Measurements from ENCODE around the gene JUND. TPM values are rescaled to one million over a fixed set of nuclear protein-coding genes. Genes with fewer than 3 reads are reported as not detected.
A peak's percentile ranks its signal among the peaks of the same experiment; 100 is the strongest.

Gene JUND
- total RNA-seq, 1 donor from 2014 or later: 111 TPM

- no peaks in the 10 kb centered on the region for H3K9me3 ChIP-seq (ENCODE audit: control insufficient read depth in 3 of 3, low read length in 3 of 3)
- peak overlapping the region; percentile 97 for H3K27ac ChIP-seq (ENCODE audit: low read depth, low read length)
- no peaks in the 10 kb centered on the region for H3K27me3 ChIP-seq (ENCODE audit: control insufficient read depth in 3 of 3, insufficient read depth in 3 of 3, low read length in 3 of 3)
- H3K36me3 ChIP-seq (ENCODE audit: control insufficient read depth in 3 of 3, insufficient read depth in 3 of 3, low read length in 3 of 3): no peaks in the 10 kb centered on the region
- peaks cover 6 to 25% (median 23%) of the 10 kb centered on the region in 3 donors for H3K4me1 ChIP-seq (ENCODE audit: control insufficient read depth in 3 of 3, insufficient read depth in 3 of 3, low read length in 3 of 3)
- peak overlapping the region in 1 of 3 donors; percentile 79 for H3K4me3 ChIP-seq (ENCODE audit: low read length in 3 of 3)
- H3K9ac ChIP-seq (ENCODE audit: low read depth in 1 of 3, low read length in 3 of 3): peak overlapping the region in 2 of 3 donors; percentile 96 to 97
Observed at GRCh38 chr19:18291019-18291524, 9.7 kb upstream of the JUND start.

- H3K27me3 ChIP-seq (ENCODE audit: control insufficient read depth in 3 of 3, insufficient read depth in 3 of 3, low read length in 3 of 3): no peaks in the 10 kb centered on the region
- H3K9ac ChIP-seq (ENCODE audit: low read depth in 1 of 3, low read length in 3 of 3): no peak overlapping the region
- no peaks in the 10 kb centered on the region for H3K36me3 ChIP-seq (ENCODE audit: control insufficient read depth in 3 of 3, insufficient read depth in 3 of 3, low read length in 3 of 3)
- peak overlapping the region; percentile 30 for H3K27ac ChIP-seq (ENCODE audit: low read depth, low read length)
- H3K9me3 ChIP-seq (ENCODE audit: control insufficient read depth in 3 of 3, low read length in 3 of 3): no peaks in the 10 kb centered on the region
- no peak overlapping the region for H3K4me3 ChIP-seq (ENCODE audit: low read length in 3 of 3)
- peaks cover 6 to 25% (median 23%) of the 10 kb centered on the region in 3 donors for H3K4me1 ChIP-seq (ENCODE audit: control insufficient read depth in 3 of 3, insufficient read depth in 3 of 3, low read length in 3 of 3)
Observed at GRCh38 chr19:18290302-18291018, 9.0 kb upstream of the JUND start.

- no peaks in the 10 kb centered on the region for H3K36me3 ChIP-seq (ENCODE audit: control insufficient read depth in 3 of 3, insufficient read depth in 3 of 3, low read length in 3 of 3)
- H3K4me1 ChIP-seq (ENCODE audit: control insufficient read depth in 3 of 3, insufficient read depth in 3 of 3, low read length in 3 of 3): peaks cover 6 to 25% (median 23%) of the 10 kb centered on the region in 3 donors
- peak overlapping the region; percentile 30 for H3K27ac ChIP-seq (ENCODE audit: low read depth, low read length)
- H3K4me3 ChIP-seq (ENCODE audit: low read length in 3 of 3): no peak overlapping the region
- peak overlapping the region in 1 of 3 donors; percentile 10 for H3K9ac ChIP-seq (ENCODE audit: low read depth in 1 of 3, low read length in 3 of 3)
- H3K9me3 ChIP-seq (ENCODE audit: control insufficient read depth in 3 of 3, low read length in 3 of 3): no peaks in the 10 kb centered on the region
- H3K27me3 ChIP-seq (ENCODE audit: control insufficient read depth in 3 of 3, insufficient read depth in 3 of 3, low read length in 3 of 3): no peaks in the 10 kb centered on the region
Observed at GRCh38 chr19:18289471-18290301, 8.3 kb upstream of the JUND start.

GRCh38 chr19:18287836-18288772 lies 6.7 kb upstream of the JUND start:
- Histone ChIP-seq H3K36me3 (ENCODE audit: control insufficient read depth in 3 of 3, insufficient read depth in 3 of 3, low read length in 3 of 3) (no peaks in the 10 kb centered on the region), H3K9me3 (ENCODE audit: control insufficient read depth in 3 of 3, low read length in 3 of 3) (no peaks in the 10 kb centered on the region), H3K27ac (ENCODE audit: low read depth, low read length) (no peak overlapping the region)

GRCh38 chr19:18286973-18287635 lies 5.7 kb upstream of the JUND start:
- H3K4me1 ChIP-seq (ENCODE audit: control insufficient read depth in 3 of 3, insufficient read depth in 3 of 3, low read length in 3 of 3): peaks cover 9 to 24% (median 16%) of the 10 kb centered on the region in 3 donors
- H3K27ac ChIP-seq (ENCODE audit: low read depth, low read length): peak overlapping the region; percentile 58

More at GRCh38 chr19:18287836-18288772, 6.7 kb upstream of the JUND start:
- H3K4me3 ChIP-seq (ENCODE audit: low read length in 3 of 3): no peak overlapping the region
- peaks cover 3 to 23% (median 15%) of the 10 kb centered on the region in 3 donors for H3K4me1 ChIP-seq (ENCODE audit: control insufficient read depth in 3 of 3, insufficient read depth in 3 of 3, low read length in 3 of 3)
- H3K27me3 ChIP-seq (ENCODE audit: control insufficient read depth in 3 of 3, insufficient read depth in 3 of 3, low read length in 3 of 3): no peaks in the 10 kb centered on the region
- H3K9ac ChIP-seq (ENCODE audit: low read depth in 1 of 3, low read length in 3 of 3): no peak overlapping the region

GRCh38 chr19:18284712-18285360 lies 3.4 kb upstream of the JUND start:
- Histone ChIP-seq H3K27me3 (ENCODE audit: control insufficient read depth in 3 of 3, insufficient read depth in 3 of 3, low read length in 3 of 3) (no peaks in the 10 kb centered on the region), H3K9me3 (ENCODE audit: control insufficient read depth in 3 of 3, low read length in 3 of 3) (no peaks in the 10 kb centered on the region), H3K27ac (ENCODE audit: low read depth, low read length) (peak overlapping the region; percentile 30), H3K4me3 (ENCODE audit: low read length in 3 of 3) (no peak overlapping the region), H3K4me1 (ENCODE audit: control insufficient read depth in 3 of 3, insufficient read depth in 3 of 3, low read length in 3 of 3) (peaks cover 10 to 13% (median 13%) of the 10 kb centered on the region in 3 donors), H3K36me3 (ENCODE audit: control insufficient read depth in 3 of 3, insufficient read depth in 3 of 3, low read length in 3 of 3) (peaks cover 0 to 3% (median 0%) of the 10 kb centered on the region in 3 donors), H3K9ac (ENCODE audit: low read depth in 1 of 3, low read length in 3 of 3) (peak overlapping the region in 1 of 3 donors; percentile 26)

More at GRCh38 chr19:18286973-18287635, 5.7 kb upstream of the JUND start:
- no peaks in the 10 kb centered on the region for H3K27me3 ChIP-seq (ENCODE audit: control insufficient read depth in 3 of 3, insufficient read depth in 3 of 3, low read length in 3 of 3)
- no peak overlapping the region for H3K9ac ChIP-seq (ENCODE audit: low read depth in 1 of 3, low read length in 3 of 3)
- H3K4me3 ChIP-seq (ENCODE audit: low read length in 3 of 3): no peak overlapping the region
- H3K9me3 ChIP-seq (ENCODE audit: control insufficient read depth in 3 of 3, low read length in 3 of 3): no peaks in the 10 kb centered on the region
- H3K36me3 ChIP-seq (ENCODE audit: control insufficient read depth in 3 of 3, insufficient read depth in 3 of 3, low read length in 3 of 3): no peaks in the 10 kb centered on the region

- H3K9ac ChIP-seq (ENCODE audit: low read depth in 1 of 3, low read length in 3 of 3): peak overlapping the region in 1 of 3 donors; percentile 33
- H3K27me3 ChIP-seq (ENCODE audit: control insufficient read depth in 3 of 3, insufficient read depth in 3 of 3, low read length in 3 of 3): no peaks in the 10 kb centered on the region
- peak overlapping the region; percentile 99 for H3K27ac ChIP-seq (ENCODE audit: low read depth, low read length)
- no peak overlapping the region for H3K4me3 ChIP-seq (ENCODE audit: low read length in 3 of 3)
- H3K4me1 ChIP-seq (ENCODE audit: control insufficient read depth in 3 of 3, insufficient read depth in 3 of 3, low read length in 3 of 3): peaks cover 20 to 24% (median 24%) of the 10 kb centered on the region in 3 donors
- no peaks in the 10 kb centered on the region for H3K9me3 ChIP-seq (ENCODE audit: control insufficient read depth in 3 of 3, low read length in 3 of 3)
- H3K36me3 ChIP-seq (ENCODE audit: control insufficient read depth in 3 of 3, insufficient read depth in 3 of 3, low read length in 3 of 3): peaks cover 7 to 11% (median 8%) of the 10 kb centered on the region in 3 donors
Observed at GRCh38 chr19:18283338-18283737, 1.9 kb upstream of the JUND start.

- peak overlapping the region; percentile 74 to 83 (median 82) for H3K4me3 ChIP-seq (ENCODE audit: low read length in 3 of 3)
- no peaks in the 10 kb centered on the region for H3K27me3 ChIP-seq (ENCODE audit: control insufficient read depth in 3 of 3, insufficient read depth in 3 of 3, low read length in 3 of 3)
- H3K36me3 ChIP-seq (ENCODE audit: control insufficient read depth in 3 of 3, insufficient read depth in 3 of 3, low read length in 3 of 3): peaks cover 11 to 14% (median 13%) of the 10 kb centered on the region in 3 donors
- H3K9ac ChIP-seq (ENCODE audit: low read depth in 1 of 3, low read length in 3 of 3): peak overlapping the region; percentile 95 to 99 (median 95)
- no peaks in the 10 kb centered on the region for H3K9me3 ChIP-seq (ENCODE audit: control insufficient read depth in 3 of 3, low read length in 3 of 3)
- peaks cover 25 to 29% (median 29%) of the 10 kb centered on the region in 3 donors for H3K4me1 ChIP-seq (ENCODE audit: control insufficient read depth in 3 of 3, insufficient read depth in 3 of 3, low read length in 3 of 3)
- peak overlapping the region; percentile 99 for H3K27ac ChIP-seq (ENCODE audit: low read depth, low read length)
Observed at GRCh38 chr19:18282788-18283141, 1.3 kb upstream of the JUND start.

Measured in skeletal muscle tissue (tissue), 4 donors.